NCI-H1930 (cell line): ENCODE data around the gene FAT4.

Source experiments
- DNase-seq, 2 experiments: peaks; one replicate each; lab custom pipeline; 2025; lab: John Stamatoyannopoulos, UW

The FAT4 gene

GRCh38 chr4:125314676-125315575 lies at the start of gene FAT4:
TSS of gene FAT4 (plus strand) at chr4:125314955. CDS start at chr4:125316412, 1,457 bp downstream.
- peak; percentile 6 to 38 for DNase-seq

GRCh38 chr4:125265846-125266245 lies 48.9 kb upstream of the FAT4 start:
- DNase-seq = no peak

GRCh38 chr4:125266901-125267604 lies 47.7 kb upstream of the FAT4 start:
- DNase-seq = no peak

- no peak for DNase-seq
These were observed 47.1 kb upstream of the FAT4 start for GRCh38 chr4:125267630-125268029.

- DNase-seq = no peak
These were observed 46.5 kb upstream of the FAT4 start for GRCh38 chr4:125268068-125268755.

GRCh38 chr4:125276811-125277210 lies 37.9 kb upstream of the FAT4 start:
- DNase-seq = no peak

- no peak for DNase-seq
These were observed 37.0 kb upstream of the FAT4 start for GRCh38 chr4:125277790-125278189.

- DNase-seq = no peak
These were observed 33.8 kb upstream of the FAT4 start for GRCh38 chr4:125280892-125281403.

GRCh38 chr4:125283707-125284279 lies 31.0 kb upstream of the FAT4 start:
- no peak for DNase-seq

- no peak for DNase-seq
These were observed 17.6 kb upstream of the FAT4 start for GRCh38 chr4:125297116-125297515.

GRCh38 chr4:125303058-125303457 lies 11.7 kb upstream of the FAT4 start:
- DNase-seq = no peak

GRCh38 chr4:125303821-125304220 lies 10.9 kb upstream of the FAT4 start:
- no peak for DNase-seq

GRCh38 chr4:125306112-125306511 lies 8.6 kb upstream of the FAT4 start:
- no peak for DNase-seq

- DNase-seq = no peak
These were observed 8.2 kb upstream of the FAT4 start for GRCh38 chr4:125306533-125306932.

- no peak for DNase-seq
These were observed 3.3 kb upstream of the FAT4 start for GRCh38 chr4:125311503-125311902.

GRCh38 chr4:125313497-125313896 lies 1.3 kb upstream of the FAT4 start:
- peak; percentile 60 to 62 for DNase-seq

- no peak for DNase-seq
These were observed 627 bp upstream of the FAT4 start for GRCh38 chr4:125313989-125314667.

- DNase-seq = peak; percentile 12 to 38
These were observed 1.0 kb downstream of the FAT4 start for GRCh38 chr4:125315576-125316400.

- peak in 1 of 2 experiments; percentile 2 for DNase-seq
These were observed 1.6 kb downstream of the FAT4 start for GRCh38 chr4:125316401-125316790.

- DNase-seq = peak in 1 of 2 experiments; percentile 47
These were observed 2.2 kb downstream of the FAT4 start for GRCh38 chr4:125316791-125317524.
